GM19397 (cell line): ENCODE data around the gene ZNF568.

ENCODE experiments used
- ATAC-seq: cut with Tn5 transposase; IDR thresholded peaks from one replicate; pipeline ENCODE4 v1.9.1; 2021; ENCODE audit warnings: mild to moderate bottlenecking, moderate library complexity; ENCODE audit not compliant: unreplicated experiment

Gene ZNF568

DNA sequence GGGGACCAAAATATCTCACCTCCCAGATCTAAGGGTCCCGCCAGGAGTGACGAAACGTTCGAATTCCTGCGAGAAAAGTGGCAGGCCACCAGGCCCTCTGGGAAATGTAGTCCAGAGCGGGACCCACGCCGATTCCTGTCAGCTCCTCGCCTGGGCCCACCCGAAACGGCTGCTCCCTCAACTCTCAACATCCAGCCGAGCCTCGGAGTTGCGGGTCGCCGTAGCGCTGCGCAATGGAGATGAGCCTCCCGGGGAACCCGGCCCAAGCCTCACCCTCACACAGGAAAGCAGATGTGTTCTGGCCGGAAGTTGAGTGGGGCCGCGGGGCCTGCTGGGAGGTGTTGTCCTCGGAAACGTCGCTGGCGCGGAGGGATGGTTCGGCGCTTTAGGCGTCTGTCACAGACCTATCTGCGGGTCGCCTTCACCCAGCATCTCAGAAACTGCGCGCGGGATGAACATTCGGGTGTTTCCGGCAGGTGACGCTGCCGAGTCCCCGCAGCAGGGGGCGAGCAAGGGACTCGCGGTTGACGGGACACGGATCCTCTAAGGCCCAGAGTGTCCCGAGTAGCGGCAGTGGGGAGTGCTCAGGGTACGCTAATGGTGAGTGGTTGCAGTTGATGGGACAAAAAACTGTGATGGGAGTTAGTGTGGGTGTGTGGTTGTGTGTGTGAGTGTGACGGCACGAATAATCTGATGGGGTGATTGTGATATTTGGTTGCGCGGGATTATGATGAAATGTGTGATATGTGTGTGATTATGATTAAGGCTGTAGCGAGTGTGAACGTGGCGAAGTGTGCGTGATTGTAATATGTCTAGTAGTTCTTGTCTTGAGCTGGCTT, at the start of gene ZNF568, which contains the start of gene ZNF829:
Gene ZNF568 (plus strand): TSS at position 341 of the 839 bp plus-strand sequence. CDS start 6,439 bp downstream, outside the sequence.
Gene ZNF829 (minus strand): TSS at position 300 of the 839 bp plus-strand sequence. CDS start 1,124 bp downstream, outside the sequence.
- peak; percentile 95 for ATAC-seq

DNA sequence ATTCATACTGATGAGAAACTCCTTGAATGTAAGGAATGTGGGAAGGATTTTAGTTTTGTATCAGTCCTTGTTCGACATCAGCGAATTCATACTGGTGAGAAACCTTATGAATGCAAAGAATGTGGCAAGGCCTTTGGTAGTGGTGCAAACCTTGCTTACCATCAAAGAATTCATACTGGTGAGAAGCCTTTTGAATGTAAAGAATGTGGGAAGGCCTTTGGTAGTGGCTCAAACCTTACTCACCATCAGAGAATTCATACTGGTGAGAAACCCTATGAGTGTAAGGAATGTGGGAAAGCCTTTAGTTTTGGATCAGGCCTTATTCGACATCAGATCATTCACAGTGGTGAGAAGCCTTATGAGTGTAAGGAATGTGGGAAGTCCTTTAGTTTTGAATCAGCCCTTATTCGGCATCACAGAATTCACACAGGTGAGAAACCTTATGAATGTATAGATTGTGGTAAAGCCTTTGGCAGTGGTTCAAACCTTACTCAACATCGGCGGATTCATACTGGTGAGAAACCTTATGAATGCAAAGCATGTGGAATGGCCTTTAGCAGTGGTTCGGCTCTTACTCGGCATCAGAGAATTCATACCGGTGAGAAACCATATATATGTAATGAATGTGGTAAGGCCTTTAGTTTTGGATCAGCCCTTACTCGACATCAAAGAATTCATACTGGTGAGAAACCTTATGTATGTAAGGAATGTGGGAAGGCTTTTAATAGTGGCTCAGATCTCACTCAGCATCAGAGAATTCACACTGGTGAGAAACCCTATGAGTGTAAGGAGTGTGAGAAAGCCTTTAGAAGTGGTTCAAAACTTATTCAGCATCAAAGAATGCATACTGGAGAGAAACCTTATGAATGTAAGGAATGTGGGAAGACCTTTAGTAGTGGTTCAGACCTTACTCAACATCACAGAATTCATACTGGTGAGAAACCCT, 38.9 kb upstream of the ZNF568 start:
- no peak for ATAC-seq

DNA sequence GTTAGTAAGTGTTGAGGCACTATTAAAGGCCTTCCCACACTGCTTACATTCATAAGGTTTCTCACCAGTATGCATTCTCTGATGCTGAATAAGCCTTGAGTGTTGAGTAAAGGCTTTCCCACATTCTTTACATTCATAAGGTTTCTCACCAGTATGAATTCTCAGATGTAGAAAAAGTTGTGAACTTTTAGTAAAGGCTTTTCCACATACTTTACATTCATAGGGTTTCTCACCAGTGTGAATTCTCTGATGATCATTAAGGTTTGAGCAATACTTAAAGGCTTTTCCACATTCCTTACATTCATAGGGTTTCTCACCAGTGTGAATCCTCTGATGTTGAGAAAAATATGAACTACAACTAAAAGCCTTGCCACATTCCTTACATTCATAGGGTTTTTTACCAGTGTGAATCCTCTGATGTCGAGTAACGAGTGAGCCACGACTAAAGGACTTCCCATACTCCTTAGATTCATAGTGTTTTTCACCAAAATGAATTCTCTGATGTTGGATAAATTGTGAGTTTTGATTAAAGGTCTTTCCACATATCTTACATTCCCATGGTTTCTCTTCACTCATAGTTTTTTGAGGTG, 24.3 kb upstream of the ZNF568 start:
- ATAC-seq, result no peak

DNA sequence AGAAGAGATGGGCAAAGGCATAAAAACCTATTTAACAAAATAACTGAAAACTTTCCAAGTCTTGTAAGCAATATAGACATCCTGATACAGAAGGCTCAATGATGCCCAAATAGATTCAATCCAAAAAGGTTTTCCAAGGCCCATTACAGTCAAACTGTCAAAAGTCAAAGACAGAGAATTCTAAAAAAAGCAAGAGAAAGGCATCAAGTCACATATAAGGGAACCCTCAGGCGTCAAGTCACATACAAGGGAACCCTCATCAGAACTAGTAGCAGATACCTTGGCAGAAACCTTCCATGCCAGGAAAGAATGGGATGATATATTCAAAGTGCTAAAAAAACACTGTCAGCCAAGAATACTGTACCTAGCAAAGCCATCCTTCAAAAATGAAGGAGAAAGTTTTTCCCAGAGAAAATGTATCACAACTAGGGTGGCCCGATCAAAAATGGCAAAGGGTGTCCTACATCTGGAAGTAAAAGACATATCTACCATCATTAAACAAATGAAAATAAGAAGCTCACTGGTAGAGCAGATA, 21.2 kb upstream of the ZNF568 start:
- no peak for ATAC-seq

DNA sequence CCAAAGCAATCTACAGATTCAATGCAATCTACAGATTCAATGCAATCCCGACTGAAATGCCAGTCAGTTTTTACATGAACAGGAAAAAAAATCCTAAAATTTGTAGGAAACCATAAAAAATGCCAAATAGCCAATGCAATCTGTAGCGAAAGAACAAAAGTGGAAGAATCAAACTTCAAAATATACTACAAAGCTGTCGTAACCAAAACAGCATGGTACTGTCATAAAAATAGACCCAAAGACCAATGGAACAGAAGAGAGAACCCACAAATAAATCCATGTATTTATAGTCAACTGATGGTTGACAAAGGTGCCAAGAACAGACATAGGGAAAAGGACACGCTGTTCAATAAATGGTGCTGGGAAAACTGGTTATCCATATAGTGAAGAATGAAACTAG, 17.7 kb upstream of the ZNF568 start:
- ATAC-seq, result no peak

DNA sequence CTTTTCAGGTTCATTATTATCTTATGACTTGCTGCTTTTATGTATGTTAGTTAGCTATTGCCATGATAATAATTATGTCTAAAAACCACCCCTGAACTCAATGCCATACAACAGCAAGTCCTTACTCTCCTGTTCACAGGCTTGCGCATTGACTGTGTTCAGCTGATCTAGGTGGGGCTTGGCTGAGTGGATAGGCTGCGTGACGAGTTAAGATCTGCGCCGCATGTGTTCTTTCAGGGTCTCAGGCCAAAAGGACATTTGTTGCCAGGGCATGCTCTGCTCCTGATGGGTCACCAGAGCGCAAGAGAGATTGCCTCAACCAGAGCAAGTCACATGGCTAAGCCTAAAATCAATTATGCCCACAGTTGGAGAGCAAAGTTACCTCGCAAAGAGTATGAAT, 859 bp downstream of the ZNF568 start:
- ATAC-seq, result no peak

DNA sequence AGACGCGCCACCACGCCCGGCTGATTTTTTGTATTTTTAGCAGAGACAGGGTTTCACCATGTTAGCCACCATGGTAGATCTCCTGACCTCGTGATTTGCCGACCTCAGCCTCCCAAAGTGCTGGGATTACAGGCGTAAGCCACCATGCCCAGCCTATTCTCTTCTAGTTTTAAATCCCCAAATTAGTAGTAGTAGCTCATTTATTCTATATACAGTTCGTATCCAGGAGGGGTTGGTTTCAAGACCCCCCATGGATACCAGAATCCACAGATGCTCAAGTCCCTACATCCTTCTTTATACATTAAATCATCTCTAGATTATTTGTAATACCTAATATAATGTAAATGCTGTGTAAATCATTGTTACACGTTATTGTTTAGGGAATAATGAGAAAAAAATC, 2.0 kb downstream of the ZNF568 start:
- ATAC-seq, result no peak

DNA sequence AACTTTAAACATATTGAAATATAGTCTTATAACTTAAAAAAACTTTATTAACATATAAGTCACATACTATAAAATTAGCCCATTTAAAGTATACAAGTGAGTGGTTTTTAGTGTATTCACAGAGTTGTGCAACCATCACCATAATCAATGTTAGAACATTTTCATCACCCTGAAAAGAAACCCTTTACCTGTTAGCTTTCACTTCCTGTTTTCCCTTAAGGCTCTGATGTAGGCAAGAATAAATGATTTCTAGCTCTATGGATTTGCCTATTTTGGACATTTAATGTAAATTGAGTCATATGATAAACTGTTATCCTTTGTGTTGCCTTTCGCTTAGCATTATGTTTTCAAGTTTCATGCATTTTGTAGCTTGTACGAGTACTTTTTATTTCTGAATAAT, 15.6 kb downstream of the ZNF568 start:
- ATAC-seq, result no peak

DNA sequence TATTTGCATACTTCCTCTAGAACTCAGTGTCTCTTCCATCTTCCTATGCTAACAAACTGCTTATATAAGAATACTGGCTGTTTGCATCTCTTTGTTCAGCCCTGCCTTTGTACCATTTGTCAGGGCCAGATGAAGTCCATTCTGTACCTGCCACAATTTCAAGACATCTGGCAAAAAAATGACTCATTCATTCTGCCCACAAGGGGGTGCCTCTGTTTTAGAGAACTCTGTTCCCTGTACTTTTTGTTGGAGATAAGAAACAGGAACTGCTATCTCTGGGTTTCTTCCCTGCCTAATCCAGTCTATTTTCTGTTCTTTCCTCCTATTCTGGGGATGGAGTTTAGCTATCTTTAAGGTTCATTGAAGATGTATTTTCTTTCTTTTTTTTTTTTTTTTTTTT, 23.0 kb downstream of the ZNF568 start:
- ATAC-seq, result no peak

DNA sequence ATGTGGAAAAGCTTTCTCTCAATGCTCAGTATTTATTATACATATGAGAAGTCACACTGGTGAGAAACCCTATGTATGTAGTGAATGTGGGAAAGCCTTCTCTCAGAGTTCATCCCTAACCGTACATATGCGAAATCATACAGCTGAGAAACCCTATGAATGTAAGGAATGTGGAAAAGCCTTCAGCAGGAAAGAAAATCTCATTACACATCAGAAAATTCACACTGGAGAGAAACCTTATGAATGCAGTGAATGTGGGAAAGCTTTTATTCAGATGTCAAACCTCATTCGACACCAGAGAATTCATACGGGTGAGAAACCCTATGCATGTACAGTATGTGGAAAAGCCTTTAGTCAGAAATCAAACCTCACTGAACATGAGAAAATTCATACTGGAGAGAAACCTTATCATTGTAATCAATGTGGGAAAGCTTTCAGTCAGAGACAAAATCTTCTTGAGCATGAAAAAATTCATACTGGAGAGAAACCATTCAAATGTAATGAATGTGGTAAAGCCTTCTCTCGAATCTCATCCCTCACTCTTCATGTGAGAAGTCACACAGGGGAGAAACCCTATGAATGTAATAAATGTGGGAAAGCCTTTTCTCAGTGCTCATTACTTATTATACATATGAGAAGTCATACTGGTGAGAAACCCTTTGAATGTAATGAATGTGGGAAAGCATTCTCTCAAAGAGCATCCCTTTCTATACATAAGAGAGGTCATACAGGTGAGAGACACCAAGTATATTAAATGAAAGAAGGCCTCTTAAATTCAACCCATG, 34.4 kb downstream of the ZNF568 start:
- ATAC-seq, result no peak

DNA sequence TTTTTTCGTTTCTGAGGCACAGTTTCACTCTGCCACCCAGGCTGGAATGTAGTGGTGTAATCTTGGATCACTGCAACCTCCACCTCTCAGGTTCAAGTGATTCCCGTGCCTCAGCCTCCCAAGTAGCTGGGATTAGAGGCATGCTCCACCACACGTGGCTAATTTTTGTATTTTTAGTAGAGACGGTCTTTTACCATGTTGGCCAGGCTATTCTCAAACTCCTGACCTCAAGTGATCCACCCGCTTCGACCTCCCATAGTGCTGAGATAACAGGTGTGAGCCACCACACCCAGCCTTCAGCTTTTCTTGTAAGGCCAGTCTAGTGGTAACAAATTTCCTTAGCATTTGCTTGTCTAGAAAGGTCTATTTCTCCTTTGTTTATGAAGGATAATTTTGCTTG, 46.2 kb downstream of the ZNF568 start:
- ATAC-seq, result no peak

DNA sequence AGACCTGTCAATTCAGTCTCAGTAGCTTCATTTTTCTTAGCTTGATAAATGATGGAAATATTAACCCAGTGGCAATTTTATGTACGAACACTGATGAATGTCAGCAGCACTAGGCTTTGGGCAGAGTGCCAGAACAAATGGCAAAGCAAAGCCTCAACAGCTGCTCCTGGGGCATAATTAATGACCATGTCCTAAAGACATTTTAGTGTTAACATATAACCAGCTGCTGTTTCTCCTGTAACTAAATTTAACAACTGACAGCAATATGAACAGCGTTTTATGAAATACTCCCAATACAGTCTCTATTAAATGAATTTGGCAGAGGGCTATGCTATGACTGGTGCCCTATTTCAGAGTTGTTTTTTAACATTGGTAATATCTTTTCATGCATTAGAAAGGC, 47.1 kb downstream of the ZNF568 start:
- ATAC-seq, result no peak

DNA sequence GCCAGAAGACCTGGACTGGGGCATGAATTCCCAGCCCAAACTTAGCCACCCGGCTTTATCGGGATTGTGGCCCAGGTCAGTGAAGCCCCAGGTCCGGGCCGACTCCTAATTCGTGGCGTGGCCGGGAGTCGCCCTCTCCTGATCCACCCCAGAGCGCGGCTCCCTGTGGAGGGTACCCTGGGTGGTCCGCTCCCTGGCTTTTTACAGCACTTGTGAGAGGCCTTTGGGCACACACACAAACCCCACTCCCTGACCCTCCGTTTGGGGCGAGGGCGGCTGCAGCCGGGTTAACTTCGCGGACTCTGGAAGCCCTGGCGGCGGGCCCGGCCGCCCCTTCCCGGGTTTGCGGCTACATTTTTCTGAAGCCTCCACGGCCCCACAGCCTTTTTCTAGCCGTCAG, 56.4 kb downstream of the ZNF568 start:
- no peak for ATAC-seq

DNA sequence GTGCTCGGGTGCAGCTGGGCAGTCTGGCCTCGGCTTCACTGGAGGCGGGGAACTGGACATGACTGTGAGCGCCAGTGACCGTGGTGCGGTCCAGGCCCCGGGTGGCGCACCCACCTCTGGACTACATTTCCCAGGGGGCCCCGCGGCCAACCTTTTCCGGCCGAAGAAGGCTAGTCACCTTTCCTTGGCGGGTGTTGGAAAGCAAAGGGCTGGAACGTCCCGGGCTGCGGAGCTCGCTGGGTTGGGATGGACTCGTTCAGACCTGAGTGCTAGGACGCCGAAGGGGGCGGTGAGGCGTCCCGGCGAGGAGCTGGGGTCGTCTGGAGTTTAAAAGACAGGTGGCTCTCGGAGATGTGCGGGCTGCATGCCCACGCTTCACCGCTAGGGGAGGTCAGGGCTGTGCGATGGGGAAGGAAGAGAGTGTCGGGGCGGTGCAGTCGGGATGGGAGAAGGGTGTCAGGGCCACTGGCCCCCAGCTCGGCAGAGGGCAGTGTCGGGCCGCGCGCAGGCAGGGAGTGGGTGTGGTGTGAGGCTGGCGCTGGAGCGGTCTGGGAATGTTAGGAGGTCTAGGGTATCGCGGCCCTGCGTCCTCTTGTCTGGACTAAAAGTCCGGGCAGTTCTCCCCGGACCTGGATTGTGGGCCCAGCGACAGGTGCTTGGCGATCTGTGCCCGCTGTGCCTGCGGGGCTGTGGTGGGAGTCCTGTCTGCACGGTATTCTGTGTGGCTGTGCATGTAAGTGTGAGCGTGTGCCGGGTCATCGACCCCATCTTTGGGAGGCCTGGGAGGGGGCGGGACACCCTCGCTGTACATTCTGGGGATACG, 57.1 kb downstream of the ZNF568 start:
- peak; percentile 78 for ATAC-seq

DNA sequence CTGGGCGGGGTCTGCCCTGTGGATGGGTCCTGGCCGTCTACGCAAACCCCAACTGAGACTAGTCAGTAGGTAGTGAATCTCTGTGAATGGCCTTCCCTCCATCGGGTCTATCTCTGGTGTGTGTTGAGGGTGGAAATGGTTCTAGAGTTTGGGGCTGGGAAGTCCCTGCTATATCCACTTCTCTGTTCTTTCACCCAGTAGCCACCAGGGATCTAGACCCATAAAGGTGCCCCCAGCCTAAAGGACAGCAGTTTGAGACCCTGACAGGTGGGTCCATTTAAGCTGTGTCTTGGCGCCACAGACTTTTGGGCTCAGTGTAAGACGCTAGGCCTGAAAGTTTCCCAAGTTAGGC, 57.7 kb downstream of the ZNF568 start:
- ATAC-seq, result no peak

DNA sequence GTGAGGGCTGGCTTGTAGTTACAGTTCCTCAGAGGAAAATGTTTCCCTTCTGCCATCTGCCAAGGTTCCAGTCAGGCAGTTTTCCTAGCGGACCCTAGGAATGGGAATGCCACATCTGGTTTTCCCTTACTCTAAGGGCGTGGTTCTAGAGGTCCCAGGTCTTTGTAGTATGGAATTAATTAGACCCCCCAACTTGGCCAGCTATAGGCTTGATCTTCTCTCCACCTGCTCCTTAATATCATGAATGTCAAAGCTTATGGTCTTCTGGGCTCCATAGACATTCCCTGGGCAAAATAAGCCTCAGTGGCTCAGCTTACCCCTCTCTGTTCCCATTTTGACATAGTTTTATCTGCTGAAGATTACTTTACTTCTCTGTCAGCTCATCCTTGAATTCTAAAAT, 70.0 kb downstream of the ZNF568 start:
- no peak for ATAC-seq

DNA sequence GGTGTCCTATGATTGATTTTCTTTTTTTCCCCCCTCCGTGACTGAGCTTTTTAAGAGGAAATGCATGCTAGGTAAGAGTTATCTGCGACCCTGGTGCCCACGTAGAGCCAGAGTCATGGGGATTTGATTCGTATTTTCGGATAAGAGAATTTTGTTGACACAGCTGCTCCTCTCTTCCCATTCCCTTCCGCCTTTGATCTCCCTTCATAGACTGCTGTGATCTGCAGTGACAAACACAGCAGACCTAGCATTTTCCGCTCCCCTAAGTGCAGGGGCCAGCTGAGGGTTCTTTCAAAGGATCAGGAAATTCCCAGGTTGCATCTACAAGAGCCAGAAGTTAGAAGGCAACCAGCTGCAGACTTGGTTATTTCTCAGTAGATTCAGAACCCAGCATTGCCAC, 70.5 kb downstream of the ZNF568 start:
- ATAC-seq, result no peak

DNA sequence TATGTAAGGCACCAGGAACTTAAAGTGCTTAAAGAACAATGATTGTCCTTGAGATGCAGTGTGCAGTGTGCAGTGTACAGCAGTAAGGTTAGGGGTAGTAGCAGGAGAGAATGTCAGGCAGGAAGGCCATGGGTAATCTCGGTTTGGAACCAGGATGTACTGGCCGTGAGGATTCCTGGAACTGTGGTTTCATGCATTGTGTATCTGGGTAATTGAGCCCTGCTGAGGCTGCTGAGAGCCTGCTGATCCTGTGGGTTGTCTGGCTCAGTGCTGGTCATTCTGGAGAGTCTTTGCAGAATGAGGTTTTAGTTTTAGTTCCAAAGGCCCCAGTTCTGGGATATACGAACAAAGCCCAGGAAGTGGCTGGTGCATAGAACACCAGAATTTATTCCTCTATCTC, 71.0 kb downstream of the ZNF568 start:
- ATAC-seq, result no peak

DNA sequence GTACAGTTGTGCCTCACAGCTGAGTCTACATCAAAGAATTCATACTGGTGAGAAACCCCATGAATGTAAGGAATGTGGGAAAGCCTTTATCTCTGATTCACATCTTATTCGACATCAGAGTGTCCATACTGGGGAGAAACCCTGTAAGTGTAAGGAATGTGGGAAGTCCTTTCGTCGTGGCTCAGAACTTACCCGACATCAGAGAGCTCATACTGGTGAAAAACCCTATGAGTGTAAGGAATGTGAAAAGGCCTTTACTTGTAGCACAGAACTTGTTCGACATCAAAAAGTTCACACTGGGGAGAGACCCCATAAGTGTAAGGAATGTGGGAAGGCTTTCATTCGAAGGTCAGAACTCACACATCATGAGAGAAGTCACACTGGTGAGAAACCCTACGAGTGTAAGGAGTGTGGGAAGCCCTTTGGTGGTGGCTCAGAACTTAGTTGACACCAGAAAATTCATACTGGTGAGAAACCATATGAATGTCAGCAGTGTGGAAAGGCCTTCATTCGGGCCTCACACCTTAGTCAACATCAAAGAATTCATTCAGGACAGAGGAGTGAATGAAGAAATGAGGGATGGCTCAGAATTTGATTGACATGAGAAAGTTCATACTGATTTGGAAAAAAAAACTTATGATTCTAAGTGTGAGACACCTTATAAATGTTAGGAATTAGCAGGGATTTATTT, 81.2 kb downstream of the ZNF568 start:
- no peak for ATAC-seq
